HG03159 (cell line): ENCODE measurements around the gene ISG20L2.

ENCODE experiments used
- ATAC-seq: cut with Tn5 transposase; IDR thresholded peaks from one replicate; pipeline ENCODE4 v1.9.1; 2021; ENCODE audit warnings: mild to moderate bottlenecking, moderate library complexity; ENCODE audit not compliant: unreplicated experiment

The ISG20L2 gene

DNA sequence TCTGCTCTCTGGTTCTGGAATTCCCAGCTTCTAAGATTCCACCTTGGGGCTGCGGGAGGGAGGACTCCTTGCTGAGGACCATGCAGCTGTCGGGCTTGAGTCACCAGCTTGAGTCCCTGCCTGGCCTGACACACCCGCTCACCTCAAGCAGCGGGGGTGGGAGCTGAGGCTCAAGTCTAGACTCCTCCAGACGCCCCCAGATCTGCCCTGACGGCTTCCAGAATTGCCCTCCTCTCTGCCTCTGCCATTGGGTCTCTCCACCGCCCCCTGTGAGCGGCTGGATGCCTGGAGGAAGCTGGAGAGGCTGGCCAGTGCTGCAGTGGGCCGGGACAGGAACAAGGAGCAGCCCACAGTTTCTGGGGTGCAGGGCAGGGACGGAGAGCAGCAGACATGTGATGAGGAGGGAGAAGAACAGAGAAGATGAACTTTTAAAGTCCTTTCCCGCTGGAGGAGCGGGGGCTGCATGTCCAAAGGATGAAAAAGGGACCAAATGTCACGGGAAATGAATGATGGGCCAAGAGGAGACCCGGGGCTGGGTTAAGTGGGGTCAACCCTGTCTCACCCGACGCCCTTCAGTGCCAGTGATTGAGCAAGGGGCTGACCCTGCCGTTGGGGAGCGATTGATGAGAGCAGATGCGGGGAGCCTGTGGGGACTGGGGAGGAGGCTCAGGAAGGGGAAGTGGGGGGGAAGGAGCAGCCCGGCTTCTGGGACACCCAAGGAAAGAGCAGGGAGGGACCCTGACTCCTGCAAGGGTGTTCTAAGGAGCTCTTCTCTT, 36.7 kb downstream of the ISG20L2 start:
- no peak for ATAC-seq

DNA sequence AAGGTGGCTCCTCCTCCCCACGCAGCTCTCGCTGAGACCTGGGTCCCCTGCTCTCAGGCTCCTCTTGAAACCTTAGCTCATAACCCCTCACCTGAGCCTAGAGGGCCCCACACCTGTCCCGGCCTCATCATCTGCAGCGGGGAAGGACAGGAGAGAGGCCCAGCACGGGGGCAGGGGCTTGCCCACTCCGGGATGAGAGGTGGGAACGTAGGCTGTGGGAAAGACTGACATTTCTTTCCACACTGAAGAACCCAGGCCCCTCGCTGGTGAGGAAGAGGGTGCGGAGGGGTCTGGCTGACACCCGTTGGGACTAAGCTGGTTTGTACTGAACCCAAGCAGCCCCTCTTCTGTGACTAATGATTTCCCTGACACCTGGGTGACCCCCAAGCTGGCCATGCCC, 37.4 kb downstream of the ISG20L2 start:
- no peak for ATAC-seq

DNA sequence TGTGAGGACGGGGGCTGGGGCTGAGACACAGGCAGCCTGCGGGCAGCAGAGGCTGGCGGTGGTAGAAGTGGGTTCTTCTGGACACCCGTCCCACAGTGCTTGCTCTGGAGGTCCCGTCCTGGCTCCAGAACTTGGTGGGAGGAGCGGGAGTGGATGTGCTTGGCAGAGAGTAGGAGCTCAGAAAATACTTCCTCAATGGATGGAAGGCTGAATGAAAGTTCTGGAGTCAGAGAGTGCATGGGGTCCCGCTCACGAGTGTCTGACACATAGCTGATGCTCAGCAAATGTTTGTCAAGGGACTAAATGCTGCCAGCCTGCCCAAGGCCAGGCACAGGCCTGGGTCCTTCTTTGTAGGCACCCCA, 37.9 kb downstream of the ISG20L2 start:
- no peak for ATAC-seq

DNA sequence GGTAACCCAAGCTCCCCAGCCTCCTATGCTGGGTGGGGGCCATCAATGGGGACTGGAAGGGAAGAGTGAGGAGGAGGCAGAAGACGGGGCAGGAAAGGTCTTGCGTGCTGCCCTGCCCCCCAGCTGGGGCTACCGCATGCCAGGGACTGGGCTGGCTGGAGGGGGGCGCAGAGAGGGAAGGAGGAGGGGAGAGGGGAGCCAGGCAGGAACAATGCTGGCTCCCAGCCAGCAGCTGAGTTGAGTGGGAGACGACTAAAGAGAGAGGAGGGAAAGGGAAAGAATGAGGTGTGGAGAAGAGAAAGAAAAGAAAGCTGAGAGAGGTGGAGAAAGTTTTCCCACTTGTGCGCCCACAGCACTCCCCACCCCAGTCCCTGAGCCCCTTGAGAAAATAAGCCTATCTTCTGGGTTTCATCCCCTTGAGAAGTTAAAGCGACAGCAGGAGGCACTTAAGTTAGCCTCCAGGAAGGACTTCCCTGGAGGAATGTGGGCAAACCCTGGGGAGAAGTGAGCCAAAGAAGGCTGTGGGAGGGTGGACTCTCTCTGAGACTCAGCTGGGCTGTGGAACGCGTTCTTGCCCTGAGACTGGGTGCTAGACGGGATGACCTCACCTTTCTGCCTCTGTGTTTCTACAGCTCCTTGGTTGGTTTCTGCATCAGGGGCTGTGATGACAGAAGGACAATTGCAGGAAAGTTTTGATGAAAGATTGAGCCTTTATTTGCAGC, 38.5 kb downstream of the ISG20L2 start:
- ATAC-seq: no peak

DNA sequence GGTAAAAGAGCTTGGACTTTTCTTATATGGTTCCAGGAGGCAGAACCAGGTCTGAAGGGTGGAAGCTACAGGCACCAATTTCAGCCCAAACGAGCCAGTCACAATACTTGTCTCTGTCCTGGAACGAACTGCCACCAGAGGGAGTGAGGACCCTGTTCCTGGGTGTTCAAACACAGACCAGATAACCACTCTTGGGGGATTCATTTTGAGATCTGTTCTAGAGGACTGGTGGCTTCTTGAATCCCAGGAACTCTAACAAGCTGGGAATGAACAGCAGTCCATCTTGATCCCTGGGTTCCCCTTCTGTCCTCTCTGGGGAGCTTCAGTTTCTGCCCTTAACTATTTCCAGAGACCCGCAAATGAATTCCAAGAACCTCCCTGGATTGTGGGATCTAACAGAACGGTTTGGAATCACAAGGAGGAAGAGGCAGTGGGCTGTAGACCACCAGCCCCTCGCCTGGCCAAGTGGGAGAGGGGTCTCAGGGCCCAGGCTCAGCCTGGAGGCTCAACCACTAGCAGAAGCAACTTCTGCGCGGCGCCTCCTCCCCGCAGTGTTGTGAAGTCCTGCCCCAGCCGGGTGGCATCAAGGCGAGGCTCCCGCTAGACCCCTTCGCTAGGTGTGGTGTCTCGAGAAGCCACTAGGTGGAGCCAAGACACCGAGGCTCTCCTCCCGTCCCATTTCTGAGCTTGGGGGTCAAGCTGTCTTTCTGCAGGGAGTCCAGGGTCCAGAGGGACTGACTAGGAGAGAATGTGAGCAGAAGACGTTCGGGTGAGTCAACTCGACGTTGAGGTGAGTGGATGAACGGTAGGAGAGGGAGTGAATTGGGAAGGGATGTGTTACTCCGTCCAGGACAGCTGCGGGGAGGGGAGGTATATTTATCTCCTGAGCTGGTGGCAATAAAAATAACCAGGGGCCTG, 39.3 kb downstream of the ISG20L2 start:
- ATAC-seq: no peak

DNA sequence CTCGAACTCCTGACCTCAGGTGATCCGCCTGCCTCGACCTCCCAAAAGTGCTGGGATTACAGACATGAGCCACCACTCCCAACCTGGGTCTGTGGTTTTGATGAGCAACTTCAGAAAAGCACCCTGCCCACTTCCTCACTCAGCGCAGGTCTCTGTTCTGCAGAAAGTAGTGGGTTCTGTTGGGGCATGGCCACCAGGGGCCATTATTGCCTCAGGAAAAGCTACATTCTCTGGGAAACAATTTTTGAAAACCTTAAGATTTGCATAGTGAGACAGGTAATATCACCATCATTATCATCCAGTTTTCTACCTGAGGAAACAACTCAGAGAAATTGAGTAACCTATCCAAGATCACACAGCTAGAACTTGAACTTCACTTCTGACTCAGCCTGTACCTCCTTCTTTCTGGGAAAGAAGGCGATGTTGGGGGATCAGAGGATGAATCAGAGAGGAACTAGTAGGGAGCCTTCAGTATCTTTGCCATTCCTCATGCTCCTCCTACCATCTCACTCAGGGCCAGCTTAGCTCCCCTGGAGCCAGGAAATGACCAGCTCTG, 44.3 kb downstream of the ISG20L2 start:
- no peak for ATAC-seq

DNA sequence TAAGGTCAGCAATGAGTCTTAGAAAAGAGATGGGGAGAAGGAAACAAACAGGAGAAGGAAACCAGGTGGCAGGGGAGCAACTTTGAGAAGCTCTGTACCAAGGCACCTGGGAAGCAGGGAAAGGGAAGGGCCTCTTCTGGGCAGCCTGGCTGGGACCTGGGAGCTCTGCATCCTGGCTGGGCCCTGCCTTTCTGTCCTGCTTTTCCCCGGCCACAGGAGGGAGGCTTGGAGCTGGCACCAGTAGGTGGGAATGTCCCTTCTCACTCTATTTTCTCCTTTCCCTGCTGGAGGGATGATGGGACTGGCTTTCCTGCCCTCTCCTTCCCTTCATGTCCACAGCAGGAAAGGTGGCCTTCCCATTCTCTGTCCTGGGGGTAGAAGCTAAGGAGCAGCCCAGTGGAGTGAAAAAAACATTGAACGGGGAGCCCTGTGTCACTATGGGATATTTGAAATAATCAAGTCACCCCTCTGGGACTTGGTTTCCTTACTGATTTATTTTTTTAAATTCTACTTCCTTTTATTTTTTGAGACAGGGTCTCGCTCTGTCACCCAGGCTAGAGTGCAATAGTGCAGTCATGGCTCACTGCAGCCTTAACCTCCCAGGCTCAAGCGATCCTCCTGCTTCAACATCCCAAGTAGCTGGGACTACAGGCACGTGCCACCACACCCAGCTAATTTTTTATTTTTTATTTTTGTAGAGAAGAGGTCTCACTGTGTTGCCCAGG, 46.2 kb downstream of the ISG20L2 start:
- ATAC-seq: no peak

DNA sequence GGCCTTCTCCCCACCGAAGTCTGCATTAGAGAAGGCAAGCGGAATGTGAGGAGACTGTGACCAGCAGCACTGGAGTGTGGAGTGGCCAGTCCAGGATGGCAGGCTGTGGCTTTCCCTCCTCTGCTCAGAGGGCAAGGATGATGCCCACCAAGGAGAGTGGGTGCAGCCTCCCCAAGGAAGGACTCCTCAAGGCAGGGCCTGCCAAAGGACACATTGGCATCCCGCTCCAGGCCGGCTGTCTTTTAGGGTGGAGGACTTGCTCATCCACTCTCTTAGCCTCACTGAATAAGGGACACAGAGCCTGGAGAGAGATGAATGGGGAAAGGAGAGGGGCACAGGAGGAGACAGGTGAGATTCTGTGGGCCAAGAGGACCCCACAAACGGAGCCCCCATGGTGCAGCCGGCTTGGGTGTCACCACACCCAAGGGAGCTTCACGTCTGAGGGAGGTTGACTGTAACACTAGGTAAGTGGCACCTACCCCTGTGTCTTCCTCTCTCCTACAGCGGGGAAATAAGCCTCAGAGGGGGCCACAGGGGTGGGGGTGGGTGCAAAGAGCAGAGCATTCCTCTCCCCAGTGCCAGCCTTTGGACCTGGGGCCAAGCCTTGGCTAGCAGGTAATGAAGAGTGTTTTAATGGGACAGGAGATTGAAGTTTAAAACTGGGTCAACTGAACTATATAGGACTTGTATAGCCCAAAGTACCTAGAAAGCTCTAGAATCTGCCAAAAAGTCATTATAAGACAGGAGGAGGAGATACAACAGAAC, 47.2 kb downstream of the ISG20L2 start:
- ATAC-seq: no peak

DNA sequence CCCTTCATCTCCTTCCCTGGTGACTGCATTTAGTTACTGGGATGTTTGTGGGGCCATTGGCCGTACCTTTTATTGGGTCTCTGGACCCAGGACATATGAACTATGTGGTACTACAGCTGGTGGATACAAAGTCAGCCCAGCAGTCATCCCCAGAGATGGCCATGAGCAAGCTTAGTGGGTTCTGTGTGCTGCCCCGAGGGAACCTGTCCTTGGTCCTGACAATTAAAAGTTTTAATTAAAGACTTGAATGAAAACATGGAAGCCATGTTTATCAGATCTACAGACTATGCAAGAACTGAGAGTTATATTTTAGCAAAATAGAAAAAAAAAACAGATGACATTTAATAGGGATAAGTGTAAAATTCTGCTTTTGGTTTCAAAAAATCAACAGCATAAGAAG, 48.5 kb downstream of the ISG20L2 start:
- ATAC-seq: no peak

DNA sequence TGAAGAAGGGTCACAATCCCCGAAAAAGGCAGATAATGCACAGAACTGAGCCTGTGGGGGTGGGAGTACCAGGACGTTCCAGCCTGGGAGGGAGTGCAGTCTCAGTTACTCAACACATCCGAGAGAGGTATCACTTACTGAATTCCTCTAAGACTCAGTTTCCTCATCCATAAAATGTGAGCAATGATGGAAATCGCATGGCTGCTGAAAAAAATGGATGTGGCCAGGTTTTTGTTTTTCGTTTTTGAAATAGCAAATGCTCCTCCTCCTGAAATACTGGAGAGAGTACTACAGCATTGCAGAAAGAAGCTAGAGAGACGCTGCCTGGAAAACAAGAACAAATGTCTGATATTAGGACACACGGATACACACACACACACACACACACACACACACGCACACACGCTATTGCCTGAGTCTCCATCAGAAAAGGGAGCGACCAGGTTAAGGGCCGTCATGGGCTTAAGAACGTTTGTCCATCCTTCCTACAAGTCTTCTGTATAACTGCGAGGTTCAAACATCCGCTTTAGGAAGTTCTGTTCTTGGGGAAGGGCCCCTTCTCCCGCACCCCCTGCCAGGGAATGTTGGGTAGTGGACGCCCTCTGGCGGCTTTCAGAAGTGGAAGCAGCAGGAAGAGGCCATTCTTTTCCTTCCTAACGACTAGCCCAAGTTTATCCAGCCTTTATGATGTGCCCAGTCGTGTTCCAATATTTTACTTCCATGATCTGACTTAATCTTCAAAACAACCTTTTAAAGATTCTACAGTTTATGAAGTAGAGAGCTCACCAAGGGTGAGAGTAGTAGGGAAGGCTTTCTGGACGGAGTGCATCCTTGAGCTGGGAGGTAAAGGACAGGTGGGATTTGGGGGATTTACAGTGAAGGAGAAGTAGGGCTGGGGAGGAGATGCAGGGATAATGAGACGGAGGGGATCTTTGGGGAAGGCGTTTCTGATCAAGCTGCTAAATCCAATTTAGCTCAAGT, 50.7 kb downstream of the ISG20L2 start:
- no peak for ATAC-seq

DNA sequence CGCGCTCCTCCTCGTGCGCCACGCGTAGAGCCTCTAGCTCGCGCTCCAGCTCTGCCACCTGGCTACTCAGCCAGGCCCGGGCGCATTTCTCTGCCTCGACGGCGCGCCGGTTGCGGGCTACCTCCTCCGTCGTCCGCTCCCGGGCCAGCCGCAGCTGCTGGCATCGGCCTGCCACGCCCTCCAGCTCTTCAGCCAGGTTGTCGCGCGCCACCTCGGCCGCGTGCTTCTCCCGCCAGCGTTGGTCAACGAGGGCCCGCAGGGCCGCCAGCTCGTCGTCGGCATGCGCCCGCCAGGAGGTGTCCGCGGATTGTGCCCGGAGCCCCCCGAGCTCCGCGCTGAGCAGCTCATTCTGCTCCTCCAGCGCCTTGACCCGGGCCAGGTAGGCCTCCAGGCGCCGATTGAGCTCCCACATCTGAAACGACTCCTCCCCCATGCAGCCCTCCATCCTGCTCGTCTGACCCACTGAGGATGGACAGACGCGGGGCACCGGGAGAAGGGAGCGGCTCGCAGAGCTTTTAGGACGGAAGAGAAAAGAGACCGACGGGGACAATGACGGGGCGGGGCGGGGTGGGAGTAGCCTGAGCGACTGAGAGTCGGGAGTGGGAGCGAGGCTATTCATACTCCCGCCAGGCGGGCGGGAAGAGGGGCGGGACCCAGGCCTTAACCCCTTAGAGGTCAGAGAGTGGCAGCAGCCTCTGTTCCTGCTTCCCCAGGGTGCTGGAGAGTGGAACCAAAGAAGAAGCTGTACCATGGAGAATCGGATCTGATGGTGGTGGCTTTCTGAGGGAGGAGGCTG, 51.5 kb downstream of the ISG20L2 start, which contains the start of gene NES:
Gene NES, minus strand, starts transcription at position 588 of the 796 bp plus-strand sequence. Its CDS starts 143 bp downstream, at position 445.
- no peak for ATAC-seq

DNA sequence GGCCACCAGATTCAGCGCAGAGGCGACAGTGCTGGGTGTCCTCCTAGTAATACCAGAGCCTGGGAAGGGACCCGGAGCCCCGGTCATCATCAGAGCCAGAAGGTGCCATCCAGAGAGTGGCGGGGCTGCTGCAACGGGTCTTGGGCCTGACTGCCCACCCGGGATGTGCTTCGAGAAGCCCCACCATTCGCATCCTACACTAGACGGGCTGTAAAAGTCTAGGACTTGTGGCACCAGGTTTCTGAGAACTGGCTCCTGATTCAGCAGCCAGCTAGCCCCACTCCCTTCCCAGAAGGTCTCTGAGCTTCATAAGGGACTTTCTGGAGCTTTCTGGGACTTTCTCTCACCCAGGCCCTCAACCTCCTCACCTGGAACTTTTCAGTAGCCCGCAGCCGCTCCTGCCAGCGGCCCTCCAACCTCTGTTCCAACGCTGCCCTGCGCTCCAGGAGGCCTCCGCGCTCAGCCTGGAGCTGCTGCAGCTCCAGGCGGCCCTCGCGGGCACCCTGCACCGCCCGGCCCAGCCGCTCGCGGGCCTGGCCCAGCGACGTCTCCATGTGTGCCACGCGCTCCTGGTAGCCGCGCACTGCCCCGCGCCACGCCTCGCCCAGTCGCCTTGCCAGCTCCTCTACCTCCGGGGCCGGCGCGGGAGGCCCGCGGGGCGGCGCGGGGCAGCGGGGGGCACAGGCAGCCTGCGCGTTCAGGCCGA, 52.3 kb downstream of the ISG20L2 start:
- no peak for ATAC-seq

DNA sequence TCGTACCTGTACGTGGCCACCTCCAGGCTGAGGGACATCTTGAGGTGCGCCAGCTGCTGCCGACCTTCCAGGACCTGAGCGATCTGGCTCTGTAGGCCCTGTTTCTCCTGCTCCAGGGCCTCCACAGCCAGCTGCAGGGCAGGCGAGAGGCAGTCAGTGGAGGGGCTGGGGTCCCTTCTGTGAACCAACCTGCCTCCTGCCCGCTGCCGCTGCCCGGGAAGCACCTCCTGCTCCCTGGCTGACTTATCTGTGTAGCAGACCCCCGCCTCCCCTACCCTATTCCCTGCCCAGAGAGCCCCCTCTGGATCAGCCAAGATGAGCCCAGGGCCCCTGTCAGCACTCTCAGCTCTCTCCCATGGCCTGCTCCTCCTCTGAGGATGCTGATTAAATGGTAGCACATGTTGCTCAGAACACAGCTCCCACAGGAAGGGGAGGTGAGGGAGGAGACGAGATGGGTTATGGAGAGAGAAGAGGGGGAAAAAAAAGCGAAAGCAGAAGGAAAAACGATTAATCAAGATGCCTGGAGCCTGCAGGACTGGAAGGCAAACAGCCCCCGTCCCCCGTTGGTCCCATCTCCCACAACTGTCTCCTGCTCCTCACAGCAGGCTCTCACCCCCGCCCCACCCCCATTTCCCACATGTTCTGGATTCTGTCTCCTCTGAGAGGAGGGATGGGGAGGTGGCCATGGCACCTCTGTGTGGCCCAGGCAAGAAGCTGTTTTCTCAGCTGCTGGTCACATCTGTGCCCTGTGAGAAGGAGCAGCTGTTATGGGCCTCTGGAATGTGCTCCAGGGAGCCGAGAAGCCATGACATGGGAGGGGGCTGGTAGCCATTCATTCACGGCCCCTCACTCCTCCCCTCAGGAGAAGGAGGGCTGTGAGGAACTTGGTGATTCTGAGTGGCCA, 53.1 kb downstream of the ISG20L2 start:
- no peak for ATAC-seq

DNA sequence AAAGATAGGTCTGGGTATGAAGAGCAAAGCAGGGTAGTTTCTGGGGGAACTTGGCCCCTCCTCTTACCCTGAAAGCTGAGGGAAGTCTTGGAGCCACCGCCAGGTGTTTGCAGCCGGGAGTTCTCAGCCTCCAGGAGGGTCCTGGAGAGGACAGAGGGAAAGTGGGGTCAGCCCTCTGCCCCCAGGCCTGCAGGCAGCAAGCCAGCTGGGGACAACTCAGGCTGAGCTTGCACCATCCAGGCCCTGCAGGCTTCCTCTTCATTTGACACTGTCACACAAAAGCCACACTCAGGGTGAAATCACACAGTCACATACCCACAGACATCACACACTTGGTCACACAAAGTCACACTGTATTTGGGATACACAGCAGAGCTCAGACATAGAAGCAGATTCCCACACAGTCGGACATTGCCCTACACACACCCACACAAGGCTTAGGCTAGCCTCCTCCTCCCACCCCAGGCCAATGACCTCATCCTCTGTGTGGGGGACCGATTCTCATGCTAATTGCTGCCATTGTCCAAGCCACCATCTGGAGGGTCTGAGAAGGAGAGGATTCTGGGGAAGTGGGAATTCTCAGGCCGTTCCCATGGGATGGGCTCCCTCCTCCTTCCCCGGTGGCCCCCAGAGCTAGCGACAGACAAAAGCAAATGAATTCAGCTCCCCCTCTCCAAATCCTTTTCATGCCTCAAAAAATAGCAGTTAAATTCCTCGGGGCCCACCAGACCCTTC, 55.0 kb downstream of the ISG20L2 start:
- no peak for ATAC-seq
